ENCODE results near the gene ARV1.

ARV1 gene

GRCh38 chr1:230978491-230979388 lies at the start of gene ARV1, which contains the start of gene TTC13:
ARV1 (plus strand) TSS chr1:230979094; CDS start chr1:230979106, 12 bp downstream.
TTC13 (minus strand) TSS chr1:230978861; CDS start chr1:230978830, 31 bp downstream.
- DNase-seq = peak; percentile 98

GRCh38 chr1:230930986-230931385 lies 47.9 kb upstream of the ARV1 start:
- no peak for DNase-seq

GRCh38 chr1:230935852-230936251 lies 43.0 kb upstream of the ARV1 start:
- DNase-seq = no peak

GRCh38 chr1:230936475-230936874 lies 42.4 kb upstream of the ARV1 start:
- DNase-seq = no peak

- DNase-seq = no peak
These were observed 41.5 kb upstream of the ARV1 start for GRCh38 chr1:230937371-230937770.

- DNase-seq = no peak
These were observed 39.9 kb upstream of the ARV1 start for GRCh38 chr1:230938924-230939368.

GRCh38 chr1:230939806-230940489 lies 38.9 kb upstream of the ARV1 start:
- no peak for DNase-seq

- no peak for DNase-seq
These were observed 38.0 kb upstream of the ARV1 start for GRCh38 chr1:230940848-230941247.

GRCh38 chr1:230943048-230943593 lies 35.8 kb upstream of the ARV1 start:
- no peak for DNase-seq

- DNase-seq = no peak
These were observed 30.6 kb upstream of the ARV1 start for GRCh38 chr1:230948301-230948700.

- DNase-seq = no peak
These were observed 30.0 kb upstream of the ARV1 start for GRCh38 chr1:230948903-230949302.

- no peak for DNase-seq
These were observed 28.5 kb upstream of the ARV1 start for GRCh38 chr1:230950404-230950803.

- no peak for DNase-seq
These were observed 21.3 kb upstream of the ARV1 start for GRCh38 chr1:230957580-230957989.

GRCh38 chr1:230958370-230958769 lies 20.5 kb upstream of the ARV1 start:
- no peak for DNase-seq

GRCh38 chr1:230964896-230965295 lies 14.0 kb upstream of the ARV1 start:
- no peak for DNase-seq

GRCh38 chr1:230965535-230965934 lies 13.4 kb upstream of the ARV1 start:
- DNase-seq = no peak

GRCh38 chr1:230966358-230966873 lies 12.5 kb upstream of the ARV1 start:
- DNase-seq = no peak

GRCh38 chr1:230970432-230970831 lies 8.5 kb upstream of the ARV1 start:
- DNase-seq = no peak

GRCh38 chr1:230971771-230972170 lies 7.1 kb upstream of the ARV1 start:
- DNase-seq = no peak

- DNase-seq = peak; percentile 74
These were observed 6.0 kb upstream of the ARV1 start for GRCh38 chr1:230972855-230973271.

- DNase-seq = no peak
These were observed 3.3 kb upstream of the ARV1 start for GRCh38 chr1:230975636-230976035.

- no peak for DNase-seq
These were observed 2.5 kb upstream of the ARV1 start for GRCh38 chr1:230976360-230976759.

Measured in CD4-positive, alpha-beta T cell treated with Interleukin-12 subunit alpha and Interleukin-12 subunit beta, for 1 hour (primary cell).